Measurements from ENCODE around the gene UBE3C.

The UBE3C gene

GRCh38 chr7:157299317-157299612 lies 160.5 kb downstream of the UBE3C start:
- DNase-seq: no peak

GRCh38 chr7:157299613-157300368 lies 161.1 kb downstream of the UBE3C start:
- no peak for DNase-seq

- no peak for DNase-seq
Observed at GRCh38 chr7:157300369-157300825, 161.7 kb downstream of the UBE3C start.

- no peak for DNase-seq
Observed at GRCh38 chr7:157301610-157302120, 162.9 kb downstream of the UBE3C start.

- DNase-seq: no peak
Observed at GRCh38 chr7:157306846-157307838, 168.4 kb downstream of the UBE3C start.

GRCh38 chr7:157309988-157310668 lies 171.4 kb downstream of the UBE3C start:
- DNase-seq: no peak

GRCh38 chr7:157310676-157311185 lies 172.0 kb downstream of the UBE3C start:
- no peak for DNase-seq

GRCh38 chr7:157312941-157313340 lies 174.2 kb downstream of the UBE3C start:
- no peak for DNase-seq

GRCh38 chr7:157313645-157314044 lies 174.9 kb downstream of the UBE3C start:
- no peak for DNase-seq

GRCh38 chr7:157318015-157318706 lies 179.4 kb downstream of the UBE3C start:
- peak in 1 of 2 experiments; percentile 44 for DNase-seq

Data from SHP77 (cell line).